Hepatocyte (in vitro differentiated cells): ENCODE data around the gene WDFY4. TPM values are rescaled to one million over a fixed set of nuclear protein-coding genes. Genes with fewer than 3 reads are reported as not detected.

Source experiments
- DNase-seq: peaks from one replicate; pipeline ENCODE4 v3.0.0-alpha.2; 2016; ENCODE audit warnings: low spot score
- H2AFZ ChIP-seq: fragments of 200-600 bp; sonication (generic); 2 replicates; pipeline ENCODE4 v1.6.0; 2016; ENCODE audit warnings: antibody characterized with exemption, mild to moderate bottlenecking
- H3K27ac ChIP-seq: fragments of 200-600 bp; sonication (generic); 2 replicates; pipeline ENCODE4 v1.5.1; 2016; ENCODE audit warnings: mild to moderate bottlenecking
- H3K27me3 ChIP-seq: fragments of 200-600 bp; sonication (generic); 2 replicates; pipeline ENCODE4 v1.6.1; 2016
- H3K36me3 ChIP-seq: fragments of 200-600 bp; sonication (generic); replicated peaks from 2 replicates; pipeline ENCODE4 v1.5.1; 2016; ENCODE audit warnings: low read depth; ENCODE audit not compliant: insufficient read depth
- H3K4me1 ChIP-seq: fragments of 200-600 bp; sonication (generic); 2 replicates; pipeline ENCODE4 v1.5.1; 2016; ENCODE audit warnings: mild to moderate bottlenecking, moderate library complexity; ENCODE audit not compliant: insufficient read depth
- H3K4me2 ChIP-seq: fragments of 200-600 bp; sonication (generic); 2 replicates; pipeline ENCODE4 v1.6.0; 2016
- H3K4me3 ChIP-seq: fragments of 200-600 bp; sonication (generic); 2 replicates; pipeline ENCODE4 v1.5.1; 2016; ENCODE audit warnings: mild to moderate bottlenecking
- H3K79me2 ChIP-seq: fragments of 200-600 bp; sonication (generic); 2 replicates; pipeline ENCODE4 v1.6.0; 2017; ENCODE audit warnings: mild to moderate bottlenecking
- H3K9me2 ChIP-seq: fragments of 200-600 bp; sonication (generic); replicated peaks from 2 replicates; pipeline ENCODE4 v1.6.0; 2017; ENCODE audit warnings: mild to moderate bottlenecking; ENCODE audit not compliant: insufficient read depth
- H3K9me3 ChIP-seq: fragments of 200-600 bp; sonication (generic); 2 replicates; pipeline ENCODE4 v1.5.1; 2016; ENCODE audit warnings: low read depth, mild to moderate bottlenecking
- H4K20me1 ChIP-seq: fragments of 200-600 bp; sonication (generic); 2 replicates; pipeline ENCODE4 v1.6.0; 2016; ENCODE audit warnings: mild to moderate bottlenecking; ENCODE audit not compliant: insufficient read depth, poor library complexity, severe bottlenecking
- EZH2 ChIP-seq: fragments of 200-600 bp; sonication (generic); IDR thresholded peaks from 2 replicates; pipeline ENCODE4 v1.6.1; 2016; ENCODE audit warnings: antibody characterized with exemption, mild to moderate bottlenecking, borderline replicate concordance
- EZH2phosphoT487 ChIP-seq: fragments of 200-600 bp; sonication (generic); IDR thresholded peaks from one replicate; pipeline ENCODE4 v1.6.1; 2018; ENCODE audit warnings: antibody characterized with exemption, mild to moderate bottlenecking, low read depth, moderate library complexity; ENCODE audit not compliant: unreplicated experiment, severe bottlenecking
- WGBS: methylation state at CpG from one replicate; pipeline ENCODE4 v1.1.6; 2016; ENCODE audit warnings: low lambda C conversion rate; ENCODE audit errors: missing lambda C conversion rate; 5-methylcytosine and 5-hydroxymethylcytosine counted together
- polyA plus RNA-seq: library from polyadenylated mRNA; unstranded; fragments of >200 nt; fragmentation: Nextera tagmentation; extraction: Ambion mirVana; gene quantifications from 2 replicates; pipeline ENCODE4 v1.2.1, GENCODE V29; 2016
- total RNA-seq: library from RNA; depleted of rRNA; stranded (reverse); fragments of >200 nt; gene quantifications from 2 replicates; pipeline ENCODE4 v1.2.3, GENCODE V29; 2014
- TF ChIP-seq, protein P1 (sequence below): fragments of 200-600 bp; sonication (generic); IDR thresholded peaks from 2 replicates; pipeline ENCODE4 v1.5.1; 2016; ENCODE audit warnings: antibody characterized with exemption, mild to moderate bottlenecking; ENCODE audit not compliant: poor library complexity

WDFY4 gene
- total and polyA plus RNA-seq, 2 experiments from 2014 or later = 0.43 to 0.91 TPM

DNA sequence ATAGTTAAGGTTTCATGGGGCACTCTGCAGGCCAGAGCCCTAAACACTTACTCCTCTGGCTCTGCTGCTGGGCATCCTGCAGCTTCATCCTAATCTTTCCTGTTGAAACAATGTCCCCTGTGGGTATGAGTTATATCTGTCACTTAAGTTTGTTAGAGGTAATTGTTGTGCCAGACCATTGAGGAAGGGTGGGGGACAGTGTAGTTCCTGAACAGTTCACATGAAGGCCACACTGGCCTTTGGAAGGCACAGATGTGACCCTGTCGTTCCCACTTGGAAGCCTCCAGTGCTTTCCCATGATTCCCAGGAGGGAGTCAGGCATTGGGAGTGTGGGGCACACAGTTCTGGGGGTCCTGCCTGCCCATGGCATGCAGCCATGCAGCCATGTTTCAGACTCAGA is 65.3 kb downstream of the WDFY4 start:
- H3K9me3 ChIP-seq = no peaks in the 10 kb centered on the region

DNA sequence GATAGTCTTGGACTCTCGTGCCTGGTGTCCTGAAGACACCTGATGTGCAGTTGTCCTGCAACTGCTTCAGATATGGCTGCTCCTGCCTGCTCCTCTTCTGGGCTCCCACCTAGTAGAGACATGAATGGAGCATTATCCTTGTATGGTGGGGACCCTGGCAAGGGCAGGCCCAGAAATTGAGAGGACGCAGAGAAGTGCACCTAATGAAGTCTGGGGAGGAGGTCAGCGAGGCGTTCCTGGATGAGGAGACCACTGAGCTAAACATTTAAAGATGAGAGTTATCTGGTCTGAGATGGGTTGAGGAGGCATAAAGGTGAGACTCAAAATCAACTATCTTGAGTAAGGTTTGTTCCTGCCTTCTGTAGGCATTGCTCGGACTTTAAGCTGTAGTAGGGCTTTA is 66.3 kb downstream of the WDFY4 start:
- Histone ChIP-seq H3K36me3 (no peaks in the 10 kb centered on the region), H3K4me1 (no peaks in the 10 kb centered on the region), H3K79me2 (no peaks in the 10 kb centered on the region), H3K4me3 (no peak overlapping the region), H3K27me3 (peaks cover 5% of the 10 kb centered on the region), H4K20me1 (no peaks in the 10 kb centered on the region), H3K27ac (no peak overlapping the region), H3K4me2 (no peak overlapping the region), H2AFZ (no peak overlapping the region), H3K9me3 (no peaks in the 10 kb centered on the region), H3K9me2 (no peaks in the 10 kb centered on the region)
- WGBS = 93% methylated on average over 5 of the region's 5 CpGs
- no peak for TF ChIP-seq EZH2
- TF ChIP-seq, protein P1, sequence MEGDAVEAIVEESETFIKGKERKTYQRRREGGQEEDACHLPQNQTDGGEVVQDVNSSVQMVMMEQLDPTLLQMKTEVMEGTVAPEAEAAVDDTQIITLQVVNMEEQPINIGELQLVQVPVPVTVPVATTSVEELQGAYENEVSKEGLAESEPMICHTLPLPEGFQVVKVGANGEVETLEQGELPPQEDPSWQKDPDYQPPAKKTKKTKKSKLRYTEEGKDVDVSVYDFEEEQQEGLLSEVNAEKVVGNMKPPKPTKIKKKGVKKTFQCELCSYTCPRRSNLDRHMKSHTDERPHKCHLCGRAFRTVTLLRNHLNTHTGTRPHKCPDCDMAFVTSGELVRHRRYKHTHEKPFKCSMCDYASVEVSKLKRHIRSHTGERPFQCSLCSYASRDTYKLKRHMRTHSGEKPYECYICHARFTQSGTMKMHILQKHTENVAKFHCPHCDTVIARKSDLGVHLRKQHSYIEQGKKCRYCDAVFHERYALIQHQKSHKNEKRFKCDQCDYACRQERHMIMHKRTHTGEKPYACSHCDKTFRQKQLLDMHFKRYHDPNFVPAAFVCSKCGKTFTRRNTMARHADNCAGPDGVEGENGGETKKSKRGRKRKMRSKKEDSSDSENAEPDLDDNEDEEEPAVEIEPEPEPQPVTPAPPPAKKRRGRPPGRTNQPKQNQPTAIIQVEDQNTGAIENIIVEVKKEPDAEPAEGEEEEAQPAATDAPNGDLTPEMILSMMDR = no peak
- no peak for TF ChIP-seq EZH2phosphoT487
- DNase-seq = no peak

More for the DNA sequence above, 65.3 kb downstream of the WDFY4 start:
- no peaks in the 10 kb centered on the region for H3K36me3 ChIP-seq
- TF ChIP-seq, protein P1 = no peak
- no peak for TF ChIP-seq EZH2phosphoT487
- no peak for TF ChIP-seq EZH2
- H3K27me3 ChIP-seq = peaks cover 5% of the 10 kb centered on the region
- no peak overlapping the region for H3K4me3 ChIP-seq
- H3K79me2 ChIP-seq = no peaks in the 10 kb centered on the region
- H3K4me1 ChIP-seq = no peaks in the 10 kb centered on the region
- no peak overlapping the region for H3K4me2 ChIP-seq
- no peaks in the 10 kb centered on the region for H4K20me1 ChIP-seq
- no peak for DNase-seq
- H2AFZ ChIP-seq = no peak overlapping the region
- 88% methylated on average over 1 of the region's 1 CpG for WGBS
- no peak overlapping the region for H3K27ac ChIP-seq
- H3K9me2 ChIP-seq = no peaks in the 10 kb centered on the region

DNA sequence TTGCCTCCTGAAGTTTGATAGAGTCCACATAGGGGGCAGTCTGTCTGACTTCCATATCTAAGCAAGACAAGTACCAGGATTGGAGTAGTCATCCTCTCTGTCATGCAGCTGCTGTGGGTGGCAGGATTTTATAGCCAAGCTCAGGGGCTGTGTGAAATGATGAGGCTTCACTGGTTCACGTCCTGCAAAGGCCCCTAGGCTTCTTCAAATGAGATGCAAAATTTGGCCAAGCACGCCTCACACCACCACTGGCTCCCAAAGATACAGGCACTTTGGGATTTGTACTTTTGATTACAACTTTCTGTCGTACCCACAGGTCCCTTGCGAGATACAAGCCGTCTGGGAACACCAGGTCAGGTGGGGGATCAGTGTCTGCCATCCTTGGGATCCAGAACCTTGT is 67.1 kb downstream of the WDFY4 start:
- no peaks in the 10 kb centered on the region for H3K9me2 ChIP-seq
- peaks cover 5% of the 10 kb centered on the region for H3K27me3 ChIP-seq
- H3K4me1 ChIP-seq = no peaks in the 10 kb centered on the region
- no peak overlapping the region for H2AFZ ChIP-seq
- no peaks in the 10 kb centered on the region for H4K20me1 ChIP-seq
- no peak overlapping the region for H3K4me2 ChIP-seq
- TF ChIP-seq EZH2 (no peak), EZH2phosphoT487 (no peak)
- TF ChIP-seq, protein P1 = no peak
- WGBS = 86% methylated on average over 5 of the region's 5 CpGs
- H3K27ac ChIP-seq = no peak overlapping the region
- H3K36me3 ChIP-seq = no peaks in the 10 kb centered on the region
- no peak overlapping the region for H3K4me3 ChIP-seq
- no peaks in the 10 kb centered on the region for H3K9me3 ChIP-seq
- H3K79me2 ChIP-seq = no peaks in the 10 kb centered on the region
- DNase-seq = no peak

DNA sequence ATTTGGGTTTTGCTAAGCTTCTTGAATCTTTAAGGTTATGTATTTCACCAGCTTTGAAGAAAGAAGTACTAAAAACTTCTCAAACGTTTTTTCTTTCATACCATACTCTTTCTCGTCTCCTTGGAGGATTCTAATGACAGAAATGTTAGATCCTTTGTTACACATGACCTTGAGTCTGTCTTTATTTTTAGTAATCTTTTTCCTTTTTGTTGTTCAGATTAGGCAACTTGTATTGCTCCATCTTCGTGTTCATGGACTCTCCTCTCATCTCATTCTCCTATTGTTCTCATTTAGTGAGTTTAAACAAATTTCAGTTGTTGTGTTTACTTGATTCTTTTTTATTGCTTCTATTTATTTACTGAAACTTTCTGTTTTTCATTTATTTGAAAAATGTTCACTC is 73.7 kb downstream of the WDFY4 start:
- H3K9me3 ChIP-seq = no peaks in the 10 kb centered on the region
- no peaks in the 10 kb centered on the region for H3K4me1 ChIP-seq
- H4K20me1 ChIP-seq = no peaks in the 10 kb centered on the region
- TF ChIP-seq EZH2phosphoT487 (no peak), EZH2 (no peak)
- TF ChIP-seq, protein P1 = no peak
- H3K9me2 ChIP-seq = no peaks in the 10 kb centered on the region
- 68% methylated on average over 3 of the region's 3 CpGs for WGBS
- no peaks in the 10 kb centered on the region for H3K36me3 ChIP-seq
- no peak for DNase-seq
- H3K27me3 ChIP-seq = peaks cover 23% of the 10 kb centered on the region
- H3K27ac ChIP-seq = no peak overlapping the region
- no peak overlapping the region for H3K4me2 ChIP-seq
- no peaks in the 10 kb centered on the region for H3K79me2 ChIP-seq
- no peak overlapping the region for H3K4me3 ChIP-seq
- H2AFZ ChIP-seq = no peak overlapping the region
